Measurements from ENCODE around the gene SPATA32. TPM values are rescaled to one million over a fixed set of nuclear protein-coding genes. Genes with fewer than 3 reads are reported as not detected.

SPATA32 gene
- total RNA-seq, 1 experiment from 2014 or later = 0.81 TPM

DNA sequence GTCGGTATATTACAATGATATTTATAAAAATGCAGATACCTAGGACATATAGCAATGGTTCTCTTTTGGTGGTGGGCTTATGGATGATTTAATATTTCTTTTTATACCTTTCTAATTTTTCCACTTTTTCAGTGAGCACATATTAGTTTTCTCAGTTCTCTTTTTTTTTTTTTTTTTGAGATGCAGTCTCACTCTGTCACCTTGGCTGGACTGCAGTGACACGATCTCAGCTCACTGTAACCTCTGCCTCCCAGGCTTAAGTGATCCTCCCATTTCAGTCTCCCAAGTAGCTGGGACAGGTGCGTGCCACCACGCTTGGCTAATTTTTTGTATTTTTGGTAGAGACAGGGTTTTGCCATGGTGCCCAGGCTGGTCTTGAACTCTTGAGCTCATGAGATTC is 39.8 kb upstream of the SPATA32 start:
- Histone ChIP-seq H4K91ac (ENCODE audit: insufficient read length, low read depth, low read length) (no peak overlapping the region), H3K9ac (ENCODE audit: extremely low read depth, insufficient read length, low read length) (no peak overlapping the region), H3T11ph (ENCODE audit: low read length) (no peak overlapping the region), H2AK5ac (ENCODE audit: insufficient read length, low read length) (no peak overlapping the region), H3K27me3 (ENCODE audit: insufficient read depth, low read length) (no peaks in the 10 kb centered on the region), H3K27ac (ENCODE audit: insufficient read length, low read depth, low read length) (no peak overlapping the region), H2BK15ac (ENCODE audit: low read depth, low read length) (no peak overlapping the region), H2AFZ (ENCODE audit: low read length) (no peak overlapping the region), H3K23me2 (ENCODE audit: insufficient read length, low read depth, low read length, poor library complexity, severe bottlenecking) (peaks cover 2% of the 10 kb centered on the region), H3K23ac (ENCODE audit: insufficient read length, low read depth, low read length) (no peak overlapping the region), H4K8ac (replicated peaks; ENCODE audit: insufficient read length, low read depth, low read length) (no peak overlapping the region), H3K79me1 (ENCODE audit: insufficient read depth, low read depth, low read length, poor library complexity, severe bottlenecking) (no peaks in the 10 kb centered on the region), H3K18ac (ENCODE audit: insufficient read length, low read depth, low read length) (no peak overlapping the region), H2BK120ac (ENCODE audit: low read depth, low read length, poor library complexity, severe bottlenecking) (no peak overlapping the region), H2BK20ac (ENCODE audit: low read depth, low read length, poor library complexity, severe bottlenecking) (no peak overlapping the region), H3K14ac (ENCODE audit: insufficient read depth, low read length) (no peak overlapping the region), H4K5ac (ENCODE audit: insufficient read length, low read depth, low read length) (no peak overlapping the region), H3K9me3 (ENCODE audit: control insufficient read depth, low read depth, low read length) (no peaks in the 10 kb centered on the region), H2BK12ac (ENCODE audit: insufficient read length, low read depth, low read length) (no peak overlapping the region), H3K56ac (ENCODE audit: insufficient read length, low read depth, low read length) (no peak overlapping the region), H2BK5ac (ENCODE audit: insufficient read length, low read length) (no peak overlapping the region), H3K4me2 (ENCODE audit: insufficient read depth, insufficient read length, low read length) (no peak overlapping the region), H3K4me1 (ENCODE audit: insufficient read depth, low read length) (no peaks in the 10 kb centered on the region), H3K79me2 (ENCODE audit: insufficient read depth, low read length) (no peaks in the 10 kb centered on the region; the same call in 1 of the 2 replicates), H4K20me1 (ENCODE audit: control insufficient read depth, insufficient read depth, insufficient read length) (no peaks in the 10 kb centered on the region), H3K4ac (ENCODE audit: low read depth, low read length) (no peak overlapping the region)
- TF ChIP-seq, protein P1, sequence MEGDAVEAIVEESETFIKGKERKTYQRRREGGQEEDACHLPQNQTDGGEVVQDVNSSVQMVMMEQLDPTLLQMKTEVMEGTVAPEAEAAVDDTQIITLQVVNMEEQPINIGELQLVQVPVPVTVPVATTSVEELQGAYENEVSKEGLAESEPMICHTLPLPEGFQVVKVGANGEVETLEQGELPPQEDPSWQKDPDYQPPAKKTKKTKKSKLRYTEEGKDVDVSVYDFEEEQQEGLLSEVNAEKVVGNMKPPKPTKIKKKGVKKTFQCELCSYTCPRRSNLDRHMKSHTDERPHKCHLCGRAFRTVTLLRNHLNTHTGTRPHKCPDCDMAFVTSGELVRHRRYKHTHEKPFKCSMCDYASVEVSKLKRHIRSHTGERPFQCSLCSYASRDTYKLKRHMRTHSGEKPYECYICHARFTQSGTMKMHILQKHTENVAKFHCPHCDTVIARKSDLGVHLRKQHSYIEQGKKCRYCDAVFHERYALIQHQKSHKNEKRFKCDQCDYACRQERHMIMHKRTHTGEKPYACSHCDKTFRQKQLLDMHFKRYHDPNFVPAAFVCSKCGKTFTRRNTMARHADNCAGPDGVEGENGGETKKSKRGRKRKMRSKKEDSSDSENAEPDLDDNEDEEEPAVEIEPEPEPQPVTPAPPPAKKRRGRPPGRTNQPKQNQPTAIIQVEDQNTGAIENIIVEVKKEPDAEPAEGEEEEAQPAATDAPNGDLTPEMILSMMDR (conservative IDR thresholded peaks at IDR 0.05) = no peak
- no CpG with 5 or more reads among the region's 4 CpGs for WGBS (ENCODE audit: extremely low coverage, insufficient read length, low lambda C conversion rate)
- Mint-ChIP-seq H3K4me1 (peaks cover 8 to 9% of the 10 kb centered on the region in 2 experiments; a peak in 3 of 4 replicates), H3K9me3 (no peaks in the 10 kb centered on the region), H3K4me3 (no peak overlapping the region), H3K27ac (no peak overlapping the region), H3K27me3 (ENCODE audit: low read depth) (no peaks in the 10 kb centered on the region), H3K36me3 (ENCODE audit: insufficient read depth in 1 of 3, low read depth in 3 of 3) (no peaks in the 10 kb centered on the region; a peak in 2 of 7 replicates)
- no peak for DNase-seq
